Measurements from ENCODE around the gene NSMCE1. TPM values are rescaled to one million over a fixed set of nuclear protein-coding genes. Genes with fewer than 3 reads are reported as not detected.

NSMCE1 gene
- total RNA-seq, 1 donor from 2014 or later: 39.6 TPM

- DNase-seq (ENCODE audit: low spot score): peak; percentile 80
Observed at GRCh38 chr16:27245276-27246172, 23.0 kb downstream of the NSMCE1 start.

- DNase-seq (ENCODE audit: low spot score): peak; percentile 83
Observed at GRCh38 chr16:27244363-27244755, 24.2 kb downstream of the NSMCE1 start.

- DNase-seq (ENCODE audit: low spot score): peak; percentile 57
Observed at GRCh38 chr16:27243725-27244362, 24.7 kb downstream of the NSMCE1 start.

GRCh38 chr16:27242868-27243590 is 25.5 kb downstream of the NSMCE1 start:
- peak; percentile 87 for DNase-seq (ENCODE audit: low spot score)

GRCh38 chr16:27242398-27242797 is 26.2 kb downstream of the NSMCE1 start:
- DNase-seq (ENCODE audit: low spot score): peak; percentile 12

- DNase-seq (ENCODE audit: low spot score): peak; percentile 62
Observed at GRCh38 chr16:27241658-27242057, 26.9 kb downstream of the NSMCE1 start.

GRCh38 chr16:27240948-27241531 is 27.5 kb downstream of the NSMCE1 start:
- DNase-seq (ENCODE audit: low spot score): peak; percentile 88

- peak; percentile 67 for DNase-seq (ENCODE audit: low spot score)
Observed at GRCh38 chr16:27239906-27240655, 28.5 kb downstream of the NSMCE1 start.

GRCh38 chr16:27239026-27239425 is 29.5 kb downstream of the NSMCE1 start:
- peak; percentile 82 for DNase-seq (ENCODE audit: low spot score)

- DNase-seq (ENCODE audit: low spot score): peak; percentile 11
Observed at GRCh38 chr16:27238591-27238990, 30.0 kb downstream of the NSMCE1 start.

- peak; percentile 72 for DNase-seq (ENCODE audit: low spot score)
Observed at GRCh38 chr16:27238016-27238587, 30.5 kb downstream of the NSMCE1 start.

GRCh38 chr16:27237219-27238015 is 31.2 kb downstream of the NSMCE1 start:
- DNase-seq (ENCODE audit: low spot score): peak; percentile 82

- DNase-seq (ENCODE audit: low spot score): peak; percentile 83
Observed at GRCh38 chr16:27236635-27237218, 31.8 kb downstream of the NSMCE1 start.

GRCh38 chr16:27235938-27236245 is 32.7 kb downstream of the NSMCE1 start:
- DNase-seq (ENCODE audit: low spot score): no peak

- peak; percentile 94 for DNase-seq (ENCODE audit: low spot score)
Observed at GRCh38 chr16:27235055-27235937, 33.3 kb downstream of the NSMCE1 start.

- no peak for DNase-seq (ENCODE audit: low spot score)
Observed at GRCh38 chr16:27234603-27235002, 34.0 kb downstream of the NSMCE1 start.

GRCh38 chr16:27234171-27234570 is 34.4 kb downstream of the NSMCE1 start:
- DNase-seq (ENCODE audit: low spot score): no peak

GRCh38 chr16:27233731-27234130 is 34.8 kb downstream of the NSMCE1 start:
- no peak for DNase-seq (ENCODE audit: low spot score)
